Rectal smooth muscle tissue (tissue), 1 donor: ENCODE measurements around the gene MAN2B2.
"Not testable (repeated sequence)": the region's sequence is repeated elsewhere in the genome, so short reads cannot be mapped to it uniquely, and the experiment has no call there.

Experiments
- H3K27ac ChIP-seq: one replicate; pipeline ENCODE4 v1.7.0; 2013; ENCODE audit warnings: low read depth, low read length, inconsistent platforms
- H3K27me3 ChIP-seq: one replicate; pipeline ENCODE4 v1.7.0; 2013; ENCODE audit warnings: low read length; ENCODE audit not compliant: control insufficient read depth, insufficient read depth
- H3K36me3 ChIP-seq: one replicate; pipeline ENCODE4 v1.7.0; 2013; ENCODE audit warnings: low read length; ENCODE audit not compliant: control insufficient read depth, insufficient read depth
- H3K4me1 ChIP-seq: one replicate; pipeline ENCODE4 v1.7.0; 2013; ENCODE audit warnings: low read length; ENCODE audit not compliant: control insufficient read depth, insufficient read depth
- H3K4me3 ChIP-seq: one replicate; pipeline ENCODE4 v1.7.0; 2013; ENCODE audit warnings: low read length
- H3K9ac ChIP-seq: one replicate; pipeline ENCODE4 v1.7.0; 2013; ENCODE audit warnings: low read length

MAN2B2 gene

GRCh38 chr4:6647582-6648230 is 72.7 kb downstream of the MAN2B2 start:
- Histone ChIP-seq H3K27me3 (no peaks in the 10 kb centered on the region), H3K4me3 (no peak overlapping the region), H3K36me3 (peaks cover 8% of the 10 kb centered on the region), H3K4me1 (peaks cover 9% of the 10 kb centered on the region), H3K27ac (no peak overlapping the region), H3K9ac (no peak overlapping the region)

GRCh38 chr4:6649216-6649615 is 74.2 kb downstream of the MAN2B2 start:
- Histone ChIP-seq H3K9ac (no peak overlapping the region), H3K27me3 (no peaks in the 10 kb centered on the region), H3K27ac (no peak overlapping the region), H3K4me3 (no peak overlapping the region), H3K36me3 (no peaks in the 10 kb centered on the region), H3K4me1 (no peaks in the 10 kb centered on the region)

- not testable (repeated sequence) for H3K4me3 ChIP-seq, H3K27ac ChIP-seq, H3K36me3 ChIP-seq, H3K9ac ChIP-seq, H3K27me3 ChIP-seq, H3K4me1 ChIP-seq
Observed at GRCh38 chr4:6654211-6654610, 79.2 kb downstream of the MAN2B2 start.

GRCh38 chr4:6655291-6655690 is 80.3 kb downstream of the MAN2B2 start:
- not testable (repeated sequence) for H3K9ac ChIP-seq, H3K4me3 ChIP-seq, H3K27me3 ChIP-seq, H3K27ac ChIP-seq, H3K4me1 ChIP-seq, H3K36me3 ChIP-seq

- Histone ChIP-seq H3K27ac (no peak overlapping the region), H3K36me3 (no peaks in the 10 kb centered on the region), H3K27me3 (no peaks in the 10 kb centered on the region), H3K4me1 (no peaks in the 10 kb centered on the region), H3K4me3 (no peak overlapping the region), H3K9ac (no peak overlapping the region)
Observed at GRCh38 chr4:6655924-6656323, 80.9 kb downstream of the MAN2B2 start.

GRCh38 chr4:6657242-6658208 is 82.5 kb downstream of the MAN2B2 start:
- Histone ChIP-seq H3K36me3 (no peaks in the 10 kb centered on the region), H3K27me3 (no peaks in the 10 kb centered on the region), H3K9ac (no peak overlapping the region), H3K27ac (no peak overlapping the region), H3K4me1 (no peaks in the 10 kb centered on the region), H3K4me3 (no peak overlapping the region)

GRCh38 chr4:6658209-6658595 is 83.2 kb downstream of the MAN2B2 start:
- H3K9ac ChIP-seq, result no peak overlapping the region
- H3K36me3 ChIP-seq, result no peaks in the 10 kb centered on the region
- no peaks in the 10 kb centered on the region for H3K4me1 ChIP-seq
- H3K4me3 ChIP-seq, result peak overlapping the region; percentile 55
- no peak overlapping the region for H3K27ac ChIP-seq
- no peaks in the 10 kb centered on the region for H3K27me3 ChIP-seq

- Histone ChIP-seq H3K27ac (peak overlapping the region; percentile 30), H3K9ac (no peak overlapping the region), H3K4me3 (peak overlapping the region; percentile 55), H3K4me1 (no peaks in the 10 kb centered on the region), H3K36me3 (no peaks in the 10 kb centered on the region), H3K27me3 (no peaks in the 10 kb centered on the region)
Observed at GRCh38 chr4:6658597-6659075, 83.6 kb downstream of the MAN2B2 start.

- Histone ChIP-seq H3K4me1 (peaks cover 3% of the 10 kb centered on the region), H3K9ac (no peak overlapping the region), H3K27ac (no peak overlapping the region), H3K4me3 (no peak overlapping the region), H3K36me3 (no peaks in the 10 kb centered on the region), H3K27me3 (peaks cover 2% of the 10 kb centered on the region)
Observed at GRCh38 chr4:6659897-6660296, 84.9 kb downstream of the MAN2B2 start.

- Histone ChIP-seq H3K4me1 (peaks cover 3% of the 10 kb centered on the region), H3K27ac (no peak overlapping the region), H3K36me3 (no peaks in the 10 kb centered on the region), H3K9ac (no peak overlapping the region), H3K4me3 (no peak overlapping the region), H3K27me3 (peaks cover 7% of the 10 kb centered on the region)
Observed at GRCh38 chr4:6660430-6660829, 85.4 kb downstream of the MAN2B2 start.

GRCh38 chr4:6662591-6662990 is 87.6 kb downstream of the MAN2B2 start:
- no peaks in the 10 kb centered on the region for H3K36me3 ChIP-seq
- H3K4me3 ChIP-seq, result no peak overlapping the region
- H3K27me3 ChIP-seq, result peaks cover 7% of the 10 kb centered on the region
- H3K4me1 ChIP-seq, result peaks cover 3% of the 10 kb centered on the region
- H3K27ac ChIP-seq, result no peak overlapping the region
- H3K9ac ChIP-seq, result no peak overlapping the region

- Histone ChIP-seq H3K4me1 (peaks cover 3% of the 10 kb centered on the region), H3K9ac (no peak overlapping the region), H3K27ac (no peak overlapping the region), H3K36me3 (no peaks in the 10 kb centered on the region), H3K4me3 (peak overlapping the region; percentile 39), H3K27me3 (peaks cover 7% of the 10 kb centered on the region)
Observed at GRCh38 chr4:6663596-6664393, 88.8 kb downstream of the MAN2B2 start.
